ENCODE data around the gene KPNA3.

GRCh38 chr13:49749848-49750247 lies 42.6 kb downstream of the KPNA3 start:
- TF ChIP-seq CTCF (IDR thresholded peaks at IDR 0.05) (no peak), REST (IDR thresholded peaks at IDR 0.05; ENCODE audit: insufficient read depth in 1 of 2, low read depth in 2 of 2, low read length in 1 of 2) (no peak), POLR2AphosphoS5 (IDR thresholded peaks at IDR 0.05; ENCODE audit: low read depth, low read length) (no peak), TCF7L2 (IDR thresholded peaks at IDR 0.05; ENCODE audit: low read depth, low read length) (no peak), SIN3A (IDR thresholded peaks at IDR 0.05; ENCODE audit: borderline replicate concordance, insufficient read depth, low read depth, low read length) (no peak)

All from Panc1 (cell line).